HepG2 (cell line): ENCODE data around the gene FAAP100. TPM values are rescaled to one million over a fixed set of nuclear protein-coding genes. Genes with fewer than 3 reads are reported as not detected.

Source experiments
- CENPBD1 ChIP-seq: sonication (generic); formaldehyde crosslinking; IDR thresholded peaks from 2 replicates; pipeline ENCODE4 v1.8.0; 2022; ENCODE audit warnings: missing genetic modification reagents, low read depth, mild to moderate bottlenecking, borderline replicate concordance
- CREB1 ChIP-seq, 2 experiments: fragments of 450-650 bp in 1 of 2; IDR thresholded peaks; 2 replicates each; pipeline ENCODE4 v1.6.1; 2016 to 2017; ENCODE audit warnings: control low read depth in 1 of 2, mild to moderate bottlenecking in 1 of 2, missing compliant biosample characterization in 1 of 2, missing genetic modification characterization in 1 of 2
- EP300 ChIP-seq, 3 experiments: sonication (generic) in 1 of 3; formaldehyde crosslinking in 1 of 3; IDR thresholded peaks; 2 replicates each; pipeline versions ENCODE4 v1.5.1 to v1.6.1; 2011 to 2020; ENCODE audit warnings: low read depth in 2 of 3, low read length in 2 of 3, borderline replicate concordance in 1 of 3, improper control_type of control experiment in 1 of 3, mild to moderate bottlenecking in 1 of 3, missing genetic modification reagents in 1 of 3, moderate library complexity in 1 of 3
- FIP1L1 ChIP-seq: fragments of 200-400 bp; formaldehyde crosslinking; IDR thresholded peaks from 2 replicates; pipeline ENCODE4 v1.6.1; 2018; ENCODE audit warnings: low read depth, mild to moderate bottlenecking, low read length, moderate library complexity, borderline replicate concordance; ENCODE audit not compliant: insufficient read depth
- FOXP4 ChIP-seq: sonication (generic); formaldehyde crosslinking; IDR thresholded peaks from 2 replicates; pipeline ENCODE4 v1.4.0; 2020; ENCODE audit warnings: missing genetic modification reagents
- IKZF5 ChIP-seq: IDR thresholded peaks from 2 replicates; pipeline ENCODE4 v1.6.1; 2018; ENCODE audit warnings: missing genetic modification reagents, mild to moderate bottlenecking, missing compliant biosample characterization
- IRF1 ChIP-seq: sonication (generic); formaldehyde crosslinking; IDR thresholded peaks from 2 replicates; pipeline ENCODE4 v1.4.0; 2020; ENCODE audit warnings: low read depth, mild to moderate bottlenecking, missing genetic modification reagents
- MED1 ChIP-seq: sonication (generic); formaldehyde crosslinking; IDR thresholded peaks from 2 replicates; pipeline ENCODE4 v1.4.0; 2020; ENCODE audit warnings: missing genetic modification reagents
- MED13 ChIP-seq: sonication (generic); formaldehyde crosslinking; IDR thresholded peaks from 2 replicates; pipeline ENCODE4 v1.5.0; 2020; ENCODE audit warnings: missing genetic modification reagents
- PRDM10 ChIP-seq: sonication (generic); formaldehyde crosslinking; IDR thresholded peaks from 2 replicates; pipeline ENCODE4 v1.4.0; 2020; ENCODE audit warnings: low read depth, missing genetic modification reagents
- SCMH1 ChIP-seq: sonication (generic); formaldehyde crosslinking; IDR thresholded peaks from 2 replicates; pipeline ENCODE4 v1.9.0; 2021; ENCODE audit warnings: missing genetic modification reagents, mild to moderate bottlenecking, borderline replicate concordance
- TAF15 ChIP-seq: fragments of 200-400 bp; formaldehyde crosslinking; IDR thresholded peaks from one replicate; pipeline ENCODE4 v1.6.1; 2018; ENCODE audit warnings: mild to moderate bottlenecking, low read depth, low read length; ENCODE audit not compliant: poor library complexity, severe bottlenecking
- ZFAT ChIP-seq: sonication (generic); formaldehyde crosslinking; conservative IDR thresholded peaks from 2 replicates; pipeline ENCODE4 v1.8.1; 2023; ENCODE audit warnings: missing genetic modification reagents, inconsistent platforms
- ZNF354B ChIP-seq: sonication (generic); formaldehyde crosslinking; IDR thresholded peaks from 2 replicates; pipeline ENCODE4 v1.8.0; 2022; ENCODE audit warnings: mild to moderate bottlenecking, missing genetic modification reagents
- ZNF557 ChIP-seq: sonication (generic); formaldehyde crosslinking; IDR thresholded peaks from 2 replicates; pipeline ENCODE4 v1.4.0; 2020; ENCODE audit warnings: missing genetic modification reagents
- ZNF570 ChIP-seq: sonication (generic); formaldehyde crosslinking; IDR thresholded peaks from 2 replicates; pipeline ENCODE4 v1.4.0; 2020; ENCODE audit warnings: mild to moderate bottlenecking, missing genetic modification reagents, borderline replicate concordance
- ZNF703 ChIP-seq: sonication (generic); formaldehyde crosslinking; IDR thresholded peaks from 2 replicates; pipeline ENCODE4 v1.5.1; 2020; ENCODE audit warnings: missing genetic modification reagents, mild to moderate bottlenecking, moderate library complexity, borderline replicate concordance
- ZNF737 ChIP-seq: sonication (generic); formaldehyde crosslinking; IDR thresholded peaks from 2 replicates; pipeline ENCODE4 v1.5.0; 2020; ENCODE audit warnings: missing genetic modification reagents, mild to moderate bottlenecking, borderline replicate concordance
- polyA plus RNA-seq, 8 experiments: library from polyadenylated mRNA; depleted of rRNA in 3 of 8; stranded (reverse) in 7 of 8; unstranded in 1 of 8; fragments of >200 nt; fragmentation: Illumina TruSeq in 4 of 8; extraction: Trizol in 4 of 8; gene quantifications; 2 replicates each; pipeline versions ENCODE4 v1.2.1 to v1.2.3, GENCODE V29; 2011 to 2016; ENCODE audit warnings: low read depth in 4 of 8, missing spikeins in 1 of 8, mixed read lengths in 1 of 8; ENCODE audit not compliant: insufficient read depth in 1 of 8
- total RNA-seq, 5 experiments: library from RNA; depleted of rRNA; stranded (reverse); fragments of >200 nt; fragmentation: Illumina TruSeq; extraction: Trizol; gene quantifications; 2 replicates each; pipeline ENCODE4 v1.2.3, GENCODE V29; 2016; ENCODE audit warnings: low read depth in 1 of 5

The FAAP100 gene
- total and polyA plus RNA-seq, 2 of the 13 experiments (the other 11 are each of a cell fraction or from before 2014, with no cell fraction given): 7.6 to 20.8 TPM

GRCh38 chr17:81512562-81513371, 39.4 kb downstream of the FAAP100 start, which contains the start of gene ACTG1 (continued):
- no peak for TF ChIP-seq PRDM10
- peak; percentile 79 for TF ChIP-seq IRF1 (CRISPR knock-in tag)
- peak in 1 of 2 experiments; percentile 18; a peak in 1 of 4 replicates for TF ChIP-seq EP300 (IDR thresholded peaks at IDR 0.05; ENCODE audit: low read depth in 2 of 2, low read length in 2 of 2)
- no peak for TF ChIP-seq EP300 (CRISPR knock-in tag; IDR thresholded peaks at IDR 0.05; ENCODE audit: borderline replicate concordance)
- TF ChIP-seq FOXP4 (CRISPR knock-in tag): no peak
- TF ChIP-seq ZNF737 (CRISPR knock-in tag): no peak
- no peak for TF ChIP-seq ZNF557
- TF ChIP-seq ZFAT (CRISPR knock-in tag): no peak
- no peak for TF ChIP-seq IKZF5 (CRISPR knock-in tag)
- no peak for TF ChIP-seq SCMH1 (CRISPR knock-in tag)
- no peak for TF ChIP-seq CENPBD1 (CRISPR knock-in tag)
- TF ChIP-seq MED13 (CRISPR knock-in tag): peak; percentile 82; the same call in 1 of the 2 replicates
- no peak for TF ChIP-seq FIP1L1
- TF ChIP-seq ZNF703 (CRISPR knock-in tag): no peak
- no peak for TF ChIP-seq ZNF570 (CRISPR knock-in tag)
- no peak for TF ChIP-seq TAF15
- TF ChIP-seq CREB1 (IDR thresholded peaks at IDR 0.05): no peak
- TF ChIP-seq CREB1 (CRISPR knock-in tag; IDR thresholded peaks at IDR 0.05): no peak
- TF ChIP-seq ZNF354B: no peak
- TF ChIP-seq MED1: peak; percentile 86
